SH-SY5Y (cell line): ENCODE data around the gene RAP1GAP.

Experiments used
- GATA2 ChIP-seq: IDR thresholded peaks from 2 replicates; pipeline ENCODE4 v1.6.1; 2011; ENCODE audit warnings: mild to moderate bottlenecking, low read depth, low read length
- GATA3 ChIP-seq: IDR thresholded peaks from 2 replicates; pipeline ENCODE4 v1.6.1; 2011; ENCODE audit warnings: low read depth, mild to moderate bottlenecking, low read length, moderate library complexity

GRCh38 chr1:21620496-21620895 is 48.7 kb downstream of the RAP1GAP start:
- TF ChIP-seq GATA3 (no peak), GATA2 (no peak)
